Thyroid gland (tissue), 4 donors: ENCODE results near the gene ZXDC.

Experiments
- CTCF ChIP-seq, 6 experiments: fragments of 200-600 bp in 3 of 6; fragments of 450-650 bp in 3 of 6; sonication (generic) in 3 of 6; IDR thresholded peaks; one replicate each; pipeline ENCODE4 v1.5.1; 2016 to 2019; ENCODE audit warnings: antibody characterized with exemption in 6 of 6, mild to moderate bottlenecking in 2 of 6, inconsistent platforms in 1 of 6, moderate library complexity in 1 of 6
- POLR2A ChIP-seq, 2 donors: fragments of 450-650 bp; IDR thresholded peaks; one replicate each; pipeline ENCODE4 v1.6.1; 2017; ENCODE audit warnings: antibody characterized with exemption in 2 of 2, mild to moderate bottlenecking in 2 of 2, moderate library complexity in 1 of 2

- TF ChIP-seq POLR2A (IDR thresholded peaks at IDR 0.05) = no peak
- no peak for TF ChIP-seq CTCF (IDR thresholded peaks at IDR 0.05)
Measured at GRCh38 chr3:126467611-126467955, 8.1 kb downstream of the ZXDC start.
